ENCODE measurements around the gene IL19. TPM values are rescaled to one million over a fixed set of nuclear protein-coding genes. Genes with fewer than 3 reads are reported as not detected.

Gene IL19
- total and polyA plus RNA-seq, 9 of the 15 experiments (the other 6 are each of a cell fraction or from before 2014, with no cell fraction given), result not detected

- TF ChIP-seq USF2 (CRISPR knock-in tag; IDR thresholded peaks at IDR 0.05) (0 out of 2 replicates have a peak, but pooled peaks have one; percentile 0), ZNF609 (CRISPR knock-in tag; IDR thresholded peaks at IDR 0.05; ENCODE audit: borderline replicate concordance) (no peak), BRD4 (IDR thresholded peaks at IDR 0.05) (no peak), BHLHE40 (IDR thresholded peaks at IDR 0.05; ENCODE audit: low read length) (no peak), CCAR2 (IDR thresholded peaks at IDR 0.05; ENCODE audit: low read depth, low read length) (no peak), ATF7 (IDR thresholded peaks at IDR 0.05) (0 out of 2 replicates have a peak, but pooled peaks have one; percentile 20), POLR2AphosphoS5 (IDR thresholded peaks at IDR 0.05; ENCODE audit: control insufficient read depth, insufficient read depth, low read depth, low read length) (no peak), ETV6 (IDR thresholded peaks at IDR 0.05; ENCODE audit: borderline replicate concordance in 1 of 2, low read depth in 2 of 2, low read length in 1 of 2) (no peak), ETV6 (CRISPR knock-in tag; IDR thresholded peaks at IDR 0.05; ENCODE audit: borderline replicate concordance) (no peak), SMAD2 (IDR thresholded peaks at IDR 0.05; ENCODE audit: low read depth, low read length) (no peak), GABPB2 (CRISPR knock-in tag; conservative IDR thresholded peaks at IDR 0.05) (no peak), YBX1 (IDR thresholded peaks at IDR 0.05) (no peak), ZNF347 (CRISPR knock-in tag; IDR thresholded peaks at IDR 0.05; ENCODE audit: low read depth) (no peak), HMG20B (CRISPR knock-in tag; IDR thresholded peaks at IDR 0.05) (no peak), SOX6 (IDR thresholded peaks at IDR 0.05) (no peak; the same call in 1 of the 2 replicates), TCF7 (IDR thresholded peaks at IDR 0.05; ENCODE audit: borderline replicate concordance) (no peak), FOSL1 (tag; conservative IDR thresholded peaks at IDR 0.05) (no peak), U2AF2 (optimal IDR thresholded peaks at IDR 0.05; ENCODE audit: low read depth, low read length) (no peak), THRAP3 (IDR thresholded peaks at IDR 0.05; ENCODE audit: borderline replicate concordance) (no peak), IRF2 (CRISPR knock-in tag; IDR thresholded peaks at IDR 0.05) (no peak), GABPB1 (CRISPR knock-in tag; IDR thresholded peaks at IDR 0.05) (no peak), SMARCA4 (IDR thresholded peaks at IDR 0.05) (no peak), NR2C1 (IDR thresholded peaks at IDR 0.05) (peak; percentile 86), NR2C1 (tag; IDR thresholded peaks at IDR 0.05) (peak; percentile 93), SRSF9 (IDR thresholded peaks at IDR 0.05; ENCODE audit: borderline replicate concordance, low read depth, low read length) (no peak), SMAD4 (CRISPR knock-in tag; conservative IDR thresholded peaks at IDR 0.05) (no peak)
These were observed 31.9 kb upstream of the IL19 start (continued) for GRCh38 chr1:206738370-206739366.

Measured in K562 (cell line).